ENCODE results near the gene RHNO1. TPM values are rescaled to one million over a fixed set of nuclear protein-coding genes. Genes with fewer than 3 reads are reported as not detected.

The RHNO1 gene
- total RNA-seq, 1 experiment from 2014 or later = 100 TPM

GRCh38 chr12:2904260-2904659 is 27.2 kb downstream of the RHNO1 start:
- no peak for DNase-seq
- H3K36me3 ChIP-seq (replicated peaks; ENCODE audit: control insufficient read depth, insufficient read depth, low read length) = no peaks in the 10 kb centered on the region

GRCh38 chr12:2912216-2912575 is 35.2 kb downstream of the RHNO1 start:
- H3K36me3 ChIP-seq (replicated peaks; ENCODE audit: control insufficient read depth, insufficient read depth, low read length) = no peaks in the 10 kb centered on the region
- H3K4me3 ChIP-seq (ENCODE audit: insufficient read depth, low read depth, low read length) = no peak overlapping the region
- H3K27me3 ChIP-seq (ENCODE audit: control insufficient read depth, insufficient read depth, low read length) = no peaks in the 10 kb centered on the region
- DNase-seq = no peak

More at GRCh38 chr12:2904260-2904659, 27.2 kb downstream of the RHNO1 start:
- Histone ChIP-seq H3K27me3 (ENCODE audit: control insufficient read depth, insufficient read depth, low read length) (no peaks in the 10 kb centered on the region), H3K4me3 (ENCODE audit: insufficient read depth, low read depth, low read length) (no peak overlapping the region)

- H3K27me3 ChIP-seq (ENCODE audit: control insufficient read depth, insufficient read depth, low read length) = no peaks in the 10 kb centered on the region
- H3K36me3 ChIP-seq (replicated peaks; ENCODE audit: control insufficient read depth, insufficient read depth, low read length) = no peaks in the 10 kb centered on the region
- no peak overlapping the region for H3K4me3 ChIP-seq (ENCODE audit: insufficient read depth, low read depth, low read length)
- DNase-seq = no peak
Measured at GRCh38 chr12:2919249-2919648, 42.2 kb downstream of the RHNO1 start.

GRCh38 chr12:2922329-2922728 is 45.3 kb downstream of the RHNO1 start:
- no peak for DNase-seq
- no peaks in the 10 kb centered on the region for H3K27me3 ChIP-seq (ENCODE audit: control insufficient read depth, insufficient read depth, low read length)
- no peaks in the 10 kb centered on the region for H3K36me3 ChIP-seq (replicated peaks; ENCODE audit: control insufficient read depth, insufficient read depth, low read length)
- no peak overlapping the region for H3K4me3 ChIP-seq (ENCODE audit: insufficient read depth, low read depth, low read length)

DNA sequence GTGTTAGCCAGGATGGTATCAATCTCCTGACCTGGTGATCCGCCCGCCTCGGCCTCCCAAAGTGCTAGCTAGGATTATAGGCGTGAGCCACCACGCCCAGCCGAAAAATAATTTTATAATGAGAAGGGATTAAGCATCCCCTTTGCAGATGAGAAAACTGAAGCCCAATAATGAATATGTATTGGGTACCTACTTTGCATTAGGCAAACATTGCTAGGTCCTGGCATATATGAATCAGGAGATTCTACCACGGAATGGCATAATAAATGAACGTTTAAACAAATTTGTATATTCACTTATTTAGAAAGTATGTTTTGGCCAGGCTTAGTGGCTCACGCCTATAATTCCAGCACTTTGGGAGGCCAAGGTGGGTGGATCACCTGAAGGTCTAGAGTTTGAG is 46.0 kb downstream of the RHNO1 start:
- H3K36me3 ChIP-seq (replicated peaks; ENCODE audit: control insufficient read depth, insufficient read depth, low read length) = no peaks in the 10 kb centered on the region
- no peak for DNase-seq
- H3K4me3 ChIP-seq (ENCODE audit: insufficient read depth, low read depth, low read length) = no peak overlapping the region
- no peaks in the 10 kb centered on the region for H3K27me3 ChIP-seq (ENCODE audit: control insufficient read depth, insufficient read depth, low read length)

GRCh38 chr12:2924019-2924418 is 47.0 kb downstream of the RHNO1 start:
- no peak for DNase-seq
- Histone ChIP-seq H3K4me3 (ENCODE audit: insufficient read depth, low read depth, low read length) (no peak overlapping the region), H3K36me3 (replicated peaks; ENCODE audit: control insufficient read depth, insufficient read depth, low read length) (no peaks in the 10 kb centered on the region), H3K27me3 (ENCODE audit: control insufficient read depth, insufficient read depth, low read length) (no peaks in the 10 kb centered on the region)

DNA sequence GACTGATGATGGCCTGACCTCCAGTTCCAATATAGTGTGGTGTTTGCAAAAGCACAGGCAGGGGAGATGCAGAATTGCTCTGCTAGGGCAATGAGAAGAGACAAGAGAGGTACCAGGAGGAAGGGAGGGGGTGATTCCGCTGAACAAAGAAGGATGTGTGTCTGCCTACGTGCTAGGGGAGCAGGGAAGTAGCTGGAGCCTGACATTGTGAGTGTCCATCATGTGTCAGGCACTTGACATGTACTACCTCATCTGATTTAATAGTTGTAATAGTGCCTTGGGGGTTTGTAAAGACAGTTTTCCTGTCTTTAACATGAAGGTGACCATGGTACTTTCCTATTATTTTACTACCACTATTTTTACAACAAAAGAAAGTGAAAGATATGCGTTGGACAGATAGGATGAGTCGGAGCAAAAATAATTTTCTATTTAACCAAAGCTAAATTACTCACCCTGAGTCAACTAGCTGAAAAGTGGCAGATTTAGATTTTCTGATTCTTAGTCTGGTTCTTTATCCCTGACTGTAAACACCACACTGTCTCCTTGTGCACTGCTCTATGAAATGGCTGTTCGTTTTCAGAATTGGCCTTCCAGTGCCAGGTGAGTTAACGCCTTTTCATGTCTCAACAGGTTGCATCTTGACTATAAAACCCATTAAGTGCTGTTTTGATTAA is 48.4 kb downstream of the RHNO1 start:
- no peak overlapping the region for H3K4me3 ChIP-seq (ENCODE audit: insufficient read depth, low read depth, low read length)
- H3K27me3 ChIP-seq (ENCODE audit: control insufficient read depth, insufficient read depth, low read length) = no peaks in the 10 kb centered on the region
- DNase-seq = no peak
- no peaks in the 10 kb centered on the region for H3K36me3 ChIP-seq (replicated peaks; ENCODE audit: control insufficient read depth, insufficient read depth, low read length)

DNA sequence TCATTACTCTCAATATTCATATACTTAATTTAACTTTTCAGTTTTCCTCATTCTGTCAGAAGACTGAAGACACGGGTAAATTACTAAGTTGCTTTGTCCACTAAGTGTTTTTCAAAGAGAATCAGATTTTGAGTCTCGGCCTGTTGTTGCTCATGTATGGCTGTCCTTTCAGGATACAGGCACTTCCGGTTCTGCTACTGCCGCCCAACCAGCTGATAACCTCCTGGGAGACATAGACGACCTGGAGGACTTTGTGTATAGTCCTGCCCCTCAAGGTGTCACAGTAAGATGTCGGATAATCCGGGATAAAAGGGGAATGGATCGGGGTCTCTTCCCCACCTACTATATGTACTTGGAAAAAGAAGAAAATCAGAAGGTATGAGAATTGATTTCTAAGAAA is 53.8 kb downstream of the RHNO1 start:
- Histone ChIP-seq H3K36me3 (replicated peaks; ENCODE audit: control insufficient read depth, insufficient read depth, low read length) (no peaks in the 10 kb centered on the region; the same call in none of the 2 replicates), H3K4me3 (ENCODE audit: insufficient read depth, low read depth, low read length) (no peak overlapping the region), H3K27me3 (ENCODE audit: control insufficient read depth, insufficient read depth, low read length) (no peaks in the 10 kb centered on the region)
- no peak for DNase-seq

DNA sequence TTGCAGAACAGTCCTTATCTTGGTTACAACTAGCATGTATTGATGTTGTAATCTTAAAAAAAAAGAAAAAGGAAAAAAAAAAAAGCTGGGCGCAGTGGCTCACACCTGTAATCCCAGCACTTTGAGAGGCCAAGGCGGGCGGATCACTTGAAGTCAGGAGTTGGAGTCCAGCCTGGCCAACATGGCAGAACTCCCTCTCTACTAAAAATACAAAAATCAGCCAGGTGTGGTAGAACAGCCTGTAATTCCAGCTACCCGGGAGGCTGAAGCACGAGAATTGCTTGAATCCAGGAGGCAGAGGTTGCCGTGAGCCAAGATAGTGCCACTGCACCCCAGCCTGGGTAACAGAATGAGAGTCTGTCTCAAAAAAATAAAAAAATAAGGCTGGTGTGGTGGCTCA is 56.6 kb downstream of the RHNO1 start:
- H3K36me3 ChIP-seq (replicated peaks; ENCODE audit: control insufficient read depth, insufficient read depth, low read length) = no peaks in the 10 kb centered on the region; the same call in none of the 2 replicates
- DNase-seq = no peak
- H3K4me3 ChIP-seq (ENCODE audit: insufficient read depth, low read depth, low read length) = no peak overlapping the region
- H3K27me3 ChIP-seq (ENCODE audit: control insufficient read depth, insufficient read depth, low read length) = no peaks in the 10 kb centered on the region

DNA sequence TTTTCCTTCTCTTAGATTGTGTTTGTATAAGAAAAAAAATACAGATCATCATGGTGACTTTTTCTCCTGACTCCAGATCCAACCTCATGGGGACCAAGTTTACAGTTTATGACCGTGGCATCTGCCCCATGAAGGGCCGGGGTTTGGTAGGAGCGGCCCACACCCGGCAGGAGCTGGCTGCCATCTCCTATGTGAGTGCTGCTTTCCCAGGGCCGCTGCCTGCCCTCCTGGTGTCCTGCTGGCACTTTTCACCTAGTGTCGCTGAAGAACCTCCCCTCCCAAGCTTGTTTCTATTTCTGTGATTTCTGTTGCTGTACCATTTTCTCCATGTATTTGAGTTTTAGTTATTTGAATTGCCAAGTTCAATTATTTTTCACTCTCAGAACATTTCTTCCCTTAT is 57.3 kb downstream of the RHNO1 start:
- Histone ChIP-seq H3K4me3 (ENCODE audit: insufficient read depth, low read depth, low read length) (no peak overlapping the region), H3K27me3 (ENCODE audit: control insufficient read depth, insufficient read depth, low read length) (no peaks in the 10 kb centered on the region), H3K36me3 (replicated peaks; ENCODE audit: control insufficient read depth, insufficient read depth, low read length) (peaks cover 2% of the 10 kb centered on the region)
- no peak for DNase-seq

DNA sequence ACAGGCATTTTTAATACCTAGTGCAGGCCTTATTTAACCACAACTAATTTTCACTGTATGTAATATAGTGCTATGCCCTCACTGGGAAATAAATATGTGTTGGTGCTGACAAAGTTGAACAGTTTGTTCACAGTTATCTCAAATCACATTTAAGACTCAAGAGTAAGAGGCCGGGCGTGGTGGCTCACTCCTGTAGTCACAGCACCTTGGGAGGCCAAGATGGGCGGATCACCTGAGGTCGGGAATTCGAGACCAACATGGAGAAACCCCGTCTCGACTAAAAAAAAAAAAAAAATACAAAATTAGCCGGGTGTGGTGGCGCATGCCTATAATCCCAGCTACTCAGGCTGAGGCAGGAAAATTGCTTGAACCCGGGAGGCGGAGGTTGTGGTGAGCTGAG is 59.3 kb downstream of the RHNO1 start:
- Histone ChIP-seq H3K36me3 (replicated peaks; ENCODE audit: control insufficient read depth, insufficient read depth, low read length) (peaks cover 4% of the 10 kb centered on the region), H3K4me3 (ENCODE audit: insufficient read depth, low read depth, low read length) (no peak overlapping the region), H3K27me3 (ENCODE audit: control insufficient read depth, insufficient read depth, low read length) (no peaks in the 10 kb centered on the region)
- DNase-seq = no peak

DNA sequence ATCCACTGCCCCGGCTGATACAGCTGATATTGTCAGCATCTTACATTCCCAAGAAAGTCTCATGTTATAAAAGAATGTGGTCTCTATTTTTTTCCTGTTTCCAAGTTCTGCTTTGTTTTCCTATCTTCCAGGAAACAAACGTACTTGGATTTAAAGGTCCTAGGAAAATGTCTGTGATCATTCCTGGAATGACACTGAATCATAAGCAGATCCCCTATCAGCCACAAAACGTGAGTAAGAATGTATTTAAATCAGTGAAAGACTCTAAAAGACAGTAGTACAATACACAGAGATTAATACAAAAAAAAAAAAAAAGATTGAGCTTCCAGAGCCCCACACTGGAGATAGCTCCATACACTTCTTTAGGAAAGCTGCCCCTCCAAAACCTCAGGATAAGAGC is 60.5 kb downstream of the RHNO1 start:
- Histone ChIP-seq H3K27me3 (ENCODE audit: control insufficient read depth, insufficient read depth, low read length) (no peaks in the 10 kb centered on the region), H3K4me3 (ENCODE audit: insufficient read depth, low read depth, low read length) (no peak overlapping the region), H3K36me3 (replicated peaks; ENCODE audit: control insufficient read depth, insufficient read depth, low read length) (peaks cover 4% of the 10 kb centered on the region)
- no peak for DNase-seq

Other genes with a start within 250 kb of the RHNO1 start
- gene FKBP4, start 82.3 kb upstream of the RHNO1 start, total RNA-seq (2014; rRNA removed; shearing (Covaris generic)) = 143 and 147 TPM in 2 replicates
- gene ITFG2, start 64.6 kb upstream of the RHNO1 start, total RNA-seq (2014; rRNA removed; shearing (Covaris generic)) = 11.8 and 20.5 TPM in 2 replicates
- gene NRIP2, start 42.2 kb upstream of the RHNO1 start, total RNA-seq (2014; rRNA removed; shearing (Covaris generic)) = not detected in 2 replicates
- gene TEX52, start 20.2 kb upstream of the RHNO1 start, total RNA-seq (2014; rRNA removed; shearing (Covaris generic)) = not detected in 2 replicates
- gene FOXM1, start within 50 bp of the RHNO1 start, total RNA-seq (2014; rRNA removed; shearing (Covaris generic)) = 64.6 and 76.9 TPM in 2 replicates
- gene TULP3, start 13.7 kb downstream of the RHNO1 start, total RNA-seq (2014; rRNA removed; shearing (Covaris generic)) = 17.2 and 20.2 TPM in 2 replicates
- gene TEAD4, start 82.2 kb downstream of the RHNO1 start, total RNA-seq (2014; rRNA removed; shearing (Covaris generic)) = 67.7 and 70.9 TPM in 2 replicates
- gene TSPAN9, start 200.2 kb downstream of the RHNO1 start, total RNA-seq (2014; rRNA removed; shearing (Covaris generic)) = 20.5 and 22.4 TPM in 2 replicates

Data from H7 (cell line).